Panc1 (cell line): ENCODE measurements around the gene HRH2. TPM values are rescaled to one million over a fixed set of nuclear protein-coding genes. Genes with fewer than 3 reads are reported as not detected.

Source experiments
- ATAC-seq: fragments of 200-7000 bp; cut with Tn5 transposase; 2 replicates; pipeline ENCODE4 v1.9.1; 2020; ENCODE audit warnings: mild to moderate bottlenecking, moderate library complexity
- BruUV-seq: library from RNA; stranded (reverse); fragments of 400-500 nt; replicated peaks from 2 replicates; lab custom pipeline; 2021; lab: Mats Ljungman, UMichigan
- CTCF ChIA-PET: fragments of 300-600 bp; sonication (Branson Sonifier 250); formaldehyde crosslinking; loops from one replicate; lab custom pipeline; 2022; ENCODE audit warnings: antibody characterized with exemption; lab: Charles Lee
- POLR2A ChIA-PET: fragments of 300-600 bp; sonication (Branson Sonifier 250); formaldehyde crosslinking; loops from one replicate; lab custom pipeline; 2022; ENCODE audit warnings: antibody characterized with exemption; lab: Charles Lee
- DNase-seq: peaks from one replicate; pipeline ENCODE4 v3.0.0-alpha.2; 2010; ENCODE audit warnings: low read depth, low spot score
- H3K27ac ChIP-seq: 2 replicates; pipeline ENCODE4 v1.5.1; 2011; ENCODE audit warnings: mild to moderate bottlenecking, low read length, inconsistent platforms
- H3K27me3 ChIP-seq: fragments of 200-500 bp; sonication (Bioruptor generic); 2 replicates; pipeline ENCODE4 v1.6.0; 2014; ENCODE audit warnings: low read length, inconsistent platforms; ENCODE audit not compliant: control insufficient read depth, insufficient read depth
- H3K36me3 ChIP-seq: fragments of 200-500 bp; sonication (Bioruptor generic); 2 replicates; pipeline ENCODE4 v1.5.1; 2014; ENCODE audit warnings: inconsistent platforms, mild to moderate bottlenecking, low read length, moderate library complexity; ENCODE audit not compliant: control insufficient read depth, insufficient read depth
- H3K4me1 ChIP-seq: 2 replicates; pipeline ENCODE4 v1.5.1; 2011; ENCODE audit warnings: inconsistent platforms, mild to moderate bottlenecking, low read length, moderate library complexity; ENCODE audit not compliant: control insufficient read depth, insufficient read depth
- H3K4me3 ChIP-seq, 2 experiments: 2 replicates each; pipeline ENCODE4 v1.5.1; 2011 to 2012; ENCODE audit warnings: low read depth in 2 of 2, low read length in 2 of 2, mild to moderate bottlenecking in 2 of 2, inconsistent platforms in 1 of 2, moderate library complexity in 1 of 2
- H3K9me3 ChIP-seq: fragments of 200-500 bp; sonication (Bioruptor generic); 2 replicates; pipeline ENCODE4 v1.5.1; 2014; ENCODE audit warnings: low read depth, mild to moderate bottlenecking, inconsistent platforms, low read length, moderate library complexity; ENCODE audit not compliant: control insufficient read depth, insufficient read depth
- POLR2AphosphoS5 ChIP-seq: IDR thresholded peaks from 2 replicates; pipeline ENCODE4 v1.6.1; 2012; ENCODE audit warnings: mild to moderate bottlenecking, low read depth, low read length, moderate library complexity
- SIN3A ChIP-seq: IDR thresholded peaks from 2 replicates; pipeline ENCODE4 v1.6.1; 2012; ENCODE audit warnings: low read depth, mild to moderate bottlenecking, low read length, moderate library complexity, borderline replicate concordance; ENCODE audit not compliant: insufficient read depth
- TCF7L2 ChIP-seq: IDR thresholded peaks from 2 replicates; pipeline ENCODE4 v1.6.1; 2011; ENCODE audit warnings: mild to moderate bottlenecking, low read depth, low read length, inconsistent platforms
- in situ Hi-C: cut with HindIII; loops from 2 replicates; pipeline ENCODE4 v1.10.0; 2016; ENCODE audit warnings: low sequenced_read_pairs, low pct_unique_long_range_greater_than_20kb
- intact Hi-C: fragments of 100-400 bp; cut with micrococcal nuclease; formaldehyde crosslinking; loops from one replicate; pipeline ENCODE4 v1.10.0; 2022; ENCODE audit not compliant: unreplicated experiment
- total RNA-seq: library from RNA; stranded (reverse); gene quantifications from one replicate; pipeline ENCODE4 v1.2.1, GENCODE V29; 2021; ENCODE audit not compliant: unreplicated experiment
- TF ChIP-seq, protein P1 (sequence below): fragments of 450-650 bp; IDR thresholded peaks from 2 replicates; pipeline ENCODE4 v1.5.1; 2017; ENCODE audit warnings: mild to moderate bottlenecking
- TF ChIP-seq, protein P2 (sequence below), 2 experiments: IDR thresholded peaks; 2 replicates each; pipeline ENCODE4 v1.6.1; 2011 to 2012; ENCODE audit warnings: low read depth in 2 of 2, control low read depth in 1 of 2, low read length in 1 of 2, mild to moderate bottlenecking in 1 of 2, moderate library complexity in 1 of 2; ENCODE audit not compliant: insufficient read depth in 1 of 2

The HRH2 gene
- total RNA-seq, 1 experiment from 2014 or later, result 0.33 TPM

DNA sequence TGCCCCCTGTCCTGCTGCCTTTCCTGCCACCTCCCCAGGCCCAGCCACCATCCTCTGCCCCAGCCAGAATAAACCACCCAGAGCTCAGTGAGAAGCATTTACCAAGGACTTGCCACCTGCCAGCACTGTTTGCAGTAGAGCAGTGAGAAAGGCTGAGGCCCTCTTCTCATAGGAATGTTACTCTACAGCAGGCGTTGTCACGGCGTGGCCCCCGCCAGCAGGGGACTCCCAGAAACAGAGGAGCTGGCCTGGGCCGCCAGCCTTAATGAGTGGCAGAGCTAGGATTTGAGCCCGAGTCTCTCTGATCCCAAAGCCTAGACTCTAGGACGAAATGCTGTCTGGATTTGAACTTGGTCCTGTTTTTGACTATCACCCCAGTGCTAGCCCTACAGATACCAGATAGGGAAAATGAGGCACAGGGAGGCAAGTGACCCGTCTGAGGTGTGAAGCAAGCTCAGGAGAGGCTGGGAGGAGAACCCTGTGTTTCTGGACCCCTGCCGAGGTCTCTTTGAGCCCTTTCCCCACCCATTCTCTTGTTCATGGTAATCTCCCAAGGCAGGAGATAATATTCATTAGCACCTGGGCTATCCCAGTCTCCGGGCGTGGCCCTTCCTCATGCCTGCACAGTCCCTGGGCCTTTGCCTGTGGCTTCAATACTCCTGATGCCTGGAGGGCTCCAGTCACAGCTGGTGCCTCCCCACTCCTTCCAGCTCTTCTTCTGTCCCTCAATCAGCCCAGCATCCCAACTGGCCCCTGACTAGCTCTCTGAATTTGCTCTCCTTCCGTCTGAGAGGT, 30.7 kb downstream of the HRH2 start:
- H3K27me3 ChIP-seq, result peaks cover 8% of the 10 kb centered on the region; the same call in 1 of the 2 replicates
- in situ Hi-C loops (no loop called here), intact Hi-C loops (no loop called here)
- ATAC-seq (no peak), DNase-seq (no peak)
- no peaks in the 10 kb centered on the region for H3K36me3 ChIP-seq
- ChIA-PET POLR2A (no interaction called here), CTCF (interaction anchor here (1.5 kb wide), 1 partner anchor 12 kb away, joined by 3 read pairs; no protein-coding TSS in a partner anchor)
- no peak overlapping the region for H3K27ac ChIP-seq
- TF ChIP-seq POLR2AphosphoS5 (no peak), SIN3A (no peak), TCF7L2 (no peak)
- TF ChIP-seq, protein P1, sequence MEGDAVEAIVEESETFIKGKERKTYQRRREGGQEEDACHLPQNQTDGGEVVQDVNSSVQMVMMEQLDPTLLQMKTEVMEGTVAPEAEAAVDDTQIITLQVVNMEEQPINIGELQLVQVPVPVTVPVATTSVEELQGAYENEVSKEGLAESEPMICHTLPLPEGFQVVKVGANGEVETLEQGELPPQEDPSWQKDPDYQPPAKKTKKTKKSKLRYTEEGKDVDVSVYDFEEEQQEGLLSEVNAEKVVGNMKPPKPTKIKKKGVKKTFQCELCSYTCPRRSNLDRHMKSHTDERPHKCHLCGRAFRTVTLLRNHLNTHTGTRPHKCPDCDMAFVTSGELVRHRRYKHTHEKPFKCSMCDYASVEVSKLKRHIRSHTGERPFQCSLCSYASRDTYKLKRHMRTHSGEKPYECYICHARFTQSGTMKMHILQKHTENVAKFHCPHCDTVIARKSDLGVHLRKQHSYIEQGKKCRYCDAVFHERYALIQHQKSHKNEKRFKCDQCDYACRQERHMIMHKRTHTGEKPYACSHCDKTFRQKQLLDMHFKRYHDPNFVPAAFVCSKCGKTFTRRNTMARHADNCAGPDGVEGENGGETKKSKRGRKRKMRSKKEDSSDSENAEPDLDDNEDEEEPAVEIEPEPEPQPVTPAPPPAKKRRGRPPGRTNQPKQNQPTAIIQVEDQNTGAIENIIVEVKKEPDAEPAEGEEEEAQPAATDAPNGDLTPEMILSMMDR, result no peak
- TF ChIP-seq, protein P2, sequence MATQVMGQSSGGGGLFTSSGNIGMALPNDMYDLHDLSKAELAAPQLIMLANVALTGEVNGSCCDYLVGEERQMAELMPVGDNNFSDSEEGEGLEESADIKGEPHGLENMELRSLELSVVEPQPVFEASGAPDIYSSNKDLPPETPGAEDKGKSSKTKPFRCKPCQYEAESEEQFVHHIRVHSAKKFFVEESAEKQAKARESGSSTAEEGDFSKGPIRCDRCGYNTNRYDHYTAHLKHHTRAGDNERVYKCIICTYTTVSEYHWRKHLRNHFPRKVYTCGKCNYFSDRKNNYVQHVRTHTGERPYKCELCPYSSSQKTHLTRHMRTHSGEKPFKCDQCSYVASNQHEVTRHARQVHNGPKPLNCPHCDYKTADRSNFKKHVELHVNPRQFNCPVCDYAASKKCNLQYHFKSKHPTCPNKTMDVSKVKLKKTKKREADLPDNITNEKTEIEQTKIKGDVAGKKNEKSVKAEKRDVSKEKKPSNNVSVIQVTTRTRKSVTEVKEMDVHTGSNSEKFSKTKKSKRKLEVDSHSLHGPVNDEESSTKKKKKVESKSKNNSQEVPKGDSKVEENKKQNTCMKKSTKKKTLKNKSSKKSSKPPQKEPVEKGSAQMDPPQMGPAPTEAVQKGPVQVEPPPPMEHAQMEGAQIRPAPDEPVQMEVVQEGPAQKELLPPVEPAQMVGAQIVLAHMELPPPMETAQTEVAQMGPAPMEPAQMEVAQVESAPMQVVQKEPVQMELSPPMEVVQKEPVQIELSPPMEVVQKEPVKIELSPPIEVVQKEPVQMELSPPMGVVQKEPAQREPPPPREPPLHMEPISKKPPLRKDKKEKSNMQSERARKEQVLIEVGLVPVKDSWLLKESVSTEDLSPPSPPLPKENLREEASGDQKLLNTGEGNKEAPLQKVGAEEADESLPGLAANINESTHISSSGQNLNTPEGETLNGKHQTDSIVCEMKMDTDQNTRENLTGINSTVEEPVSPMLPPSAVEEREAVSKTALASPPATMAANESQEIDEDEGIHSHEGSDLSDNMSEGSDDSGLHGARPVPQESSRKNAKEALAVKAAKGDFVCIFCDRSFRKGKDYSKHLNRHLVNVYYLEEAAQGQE (IDR thresholded peaks at IDR 0.05; ENCODE audit: insufficient read depth in 1 of 2, low read depth in 2 of 2, low read length in 1 of 2), result no peak
- H3K4me3 ChIP-seq, result no peak overlapping the region
- no peaks in the 10 kb centered on the region for H3K9me3 ChIP-seq
- no TSS peak for BruUV-seq
- H3K4me1 ChIP-seq, result no peaks in the 10 kb centered on the region

DNA sequence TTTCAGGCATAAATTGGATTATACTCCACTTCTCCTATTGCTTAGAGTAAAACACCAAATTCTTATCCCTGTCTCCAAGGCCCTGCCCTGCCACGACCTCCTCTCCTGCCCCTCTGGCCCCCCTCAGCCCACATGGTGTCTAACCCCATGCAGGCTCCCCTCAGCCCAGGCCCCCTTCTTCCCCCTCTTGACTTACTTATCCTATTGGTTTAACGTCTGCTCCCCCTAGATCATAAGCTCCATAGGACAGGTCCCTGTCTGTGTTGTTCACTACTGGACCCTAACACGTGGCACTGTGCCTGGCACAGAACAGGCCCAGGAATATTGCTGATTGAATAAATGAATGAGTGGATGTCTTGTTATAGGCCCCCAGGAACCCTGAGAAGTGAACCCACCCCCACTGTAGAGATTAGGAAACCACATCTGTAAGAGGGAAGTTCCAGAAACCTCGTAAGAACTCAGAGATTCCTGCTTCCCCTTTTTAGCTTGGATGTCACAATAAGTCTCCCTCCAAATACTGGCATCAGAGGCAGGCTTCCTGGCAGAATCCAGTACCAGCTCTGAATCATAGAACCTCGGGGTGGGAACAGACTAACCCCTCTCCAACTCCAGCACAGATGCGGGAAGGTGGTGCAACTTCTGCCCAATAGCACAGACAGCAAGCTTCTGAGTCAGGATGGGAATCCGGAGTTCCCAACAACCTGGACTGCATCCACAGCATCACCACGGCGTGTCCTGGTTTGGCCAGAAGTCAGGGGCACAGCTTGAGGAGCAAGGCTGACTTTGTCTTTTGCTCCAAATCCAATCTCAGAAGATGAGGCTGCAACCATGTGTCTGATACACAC, 31.5 kb downstream of the HRH2 start:
- CTCF ChIA-PET, result interaction anchor here (1.5 kb wide), 1 partner anchor 11 kb away, joined by 3 read pairs; no protein-coding TSS in a partner anchor

More for the DNA sequence above, 31.5 kb downstream of the HRH2 start:
- no peak for ATAC-seq
- H3K27ac ChIP-seq, result no peak overlapping the region
- POLR2A ChIA-PET, result no interaction called here
- TF ChIP-seq TCF7L2, result no peak
- TF ChIP-seq SIN3A, result no peak
- no peak for TF ChIP-seq POLR2AphosphoS5
- TF ChIP-seq, protein P2 (IDR thresholded peaks at IDR 0.05; ENCODE audit: insufficient read depth in 1 of 2, low read depth in 2 of 2, low read length in 1 of 2), result no peak
- TF ChIP-seq, protein P1, result no peak
- H3K36me3 ChIP-seq, result no peaks in the 10 kb centered on the region
- H3K9me3 ChIP-seq, result no peaks in the 10 kb centered on the region
- no peaks in the 10 kb centered on the region for H3K4me1 ChIP-seq
- H3K27me3 ChIP-seq, result peaks cover 8% of the 10 kb centered on the region; the same call in 1 of the 2 replicates
- BruUV-seq, result no TSS peak
- no peak overlapping the region for H3K4me3 ChIP-seq
- intact Hi-C loops, result no loop called here
- DNase-seq, result no peak
- in situ Hi-C loops, result no loop called here
